GM21447 (cell line): ENCODE measurements around the gene CPNE1.
A peak's percentile ranks its signal among the peaks of the same experiment; 100 is the strongest.
"Not testable (repeated sequence)": the region's sequence is repeated elsewhere in the genome, so short reads cannot be mapped to it uniquely, and the experiment has no call there.

Experiments used
- ATAC-seq: cut with Tn5 transposase; IDR thresholded peaks from one replicate; pipeline ENCODE4 v1.9.1; 2021; ENCODE audit not compliant: unreplicated experiment

CPNE1 gene

DNA sequence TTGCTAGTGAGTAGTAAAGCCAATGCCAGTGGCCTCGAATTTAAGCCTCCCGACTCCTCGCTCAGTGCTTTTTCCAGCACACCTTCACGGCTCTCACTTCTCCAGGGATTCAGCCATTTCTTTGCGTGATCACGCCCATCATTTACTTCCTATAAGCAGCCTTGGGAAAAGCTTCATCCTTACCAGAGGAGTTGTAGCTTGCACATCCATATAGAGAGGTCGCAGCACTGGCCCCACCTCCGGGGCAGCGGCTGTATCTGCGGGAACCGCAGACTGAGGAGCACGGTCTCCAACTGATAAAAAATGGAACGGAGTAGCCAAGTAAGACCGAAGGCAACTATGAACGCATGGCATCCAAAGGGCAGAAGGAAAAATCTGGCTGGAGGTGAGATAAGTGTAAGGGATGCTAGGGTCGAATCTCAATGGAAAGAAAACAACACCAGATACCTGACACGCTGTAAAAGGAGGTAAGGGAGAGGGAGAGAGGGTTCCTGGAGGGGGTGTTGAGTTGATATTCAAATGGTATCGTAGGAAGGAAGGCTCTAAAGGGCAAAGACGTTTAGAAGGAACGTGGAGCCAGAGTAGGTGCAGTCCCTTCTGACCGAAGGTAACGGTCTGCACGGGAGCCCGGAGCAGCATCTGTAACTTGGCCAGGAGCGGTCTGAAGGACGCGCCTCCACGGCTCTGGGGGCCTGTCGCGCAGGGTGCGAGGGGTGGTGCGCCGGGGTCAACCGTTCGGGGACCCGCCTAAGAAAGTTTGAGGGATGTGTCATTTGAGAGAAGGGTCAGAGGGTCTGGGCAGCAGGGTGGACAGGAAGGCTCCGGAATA, 33.8 kb upstream of the CPNE1 start:
- ATAC-seq: peak; percentile 22

DNA sequence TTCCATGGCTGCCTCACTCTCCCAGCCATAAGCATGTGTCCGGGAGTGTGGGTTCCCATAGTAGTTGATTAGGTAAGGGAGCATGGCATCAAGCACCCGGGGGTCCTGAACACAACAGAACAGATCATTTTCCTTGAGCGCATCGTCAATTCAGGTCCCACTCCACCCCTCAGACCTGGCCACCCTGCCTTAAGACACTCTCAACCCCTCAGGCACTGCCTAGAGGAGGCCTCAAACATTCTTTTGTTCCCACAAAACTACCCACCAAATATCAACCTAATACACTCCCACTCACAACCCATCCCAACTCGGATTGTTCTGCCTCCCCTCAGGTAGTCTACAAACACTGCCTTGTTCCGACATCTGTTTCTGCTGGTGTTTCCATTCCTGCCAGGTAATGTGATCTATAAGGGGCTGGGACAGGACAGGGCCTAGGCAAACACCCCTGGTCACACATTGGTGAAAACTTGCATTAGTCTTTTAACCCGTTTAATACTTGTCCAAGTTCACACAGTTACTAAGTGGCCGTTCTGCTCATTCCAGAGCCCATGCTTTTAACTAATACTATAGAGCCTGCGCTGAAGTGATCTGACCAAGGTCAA, 33.1 kb upstream of the CPNE1 start:
- ATAC-seq: no peak

DNA sequence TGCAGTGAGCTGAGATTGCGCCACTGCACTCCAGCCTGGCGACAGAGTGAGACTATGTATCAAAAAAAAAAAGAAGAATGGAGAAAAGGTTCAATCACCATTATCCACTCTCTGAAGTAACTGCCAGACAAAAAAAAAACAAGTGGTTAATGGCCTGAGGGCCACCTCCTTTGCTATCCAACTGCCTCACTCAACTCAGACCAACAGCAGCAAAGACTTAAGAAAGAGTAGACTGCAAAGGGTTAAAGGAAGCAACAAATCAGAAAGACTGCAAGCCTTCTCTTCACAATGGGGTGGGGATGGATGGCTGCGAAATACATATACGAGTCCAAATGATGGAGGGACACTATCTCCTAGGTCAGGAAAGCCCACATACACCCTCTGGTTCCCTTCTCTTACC, 31.3 kb upstream of the CPNE1 start:
- no peak for ATAC-seq

DNA sequence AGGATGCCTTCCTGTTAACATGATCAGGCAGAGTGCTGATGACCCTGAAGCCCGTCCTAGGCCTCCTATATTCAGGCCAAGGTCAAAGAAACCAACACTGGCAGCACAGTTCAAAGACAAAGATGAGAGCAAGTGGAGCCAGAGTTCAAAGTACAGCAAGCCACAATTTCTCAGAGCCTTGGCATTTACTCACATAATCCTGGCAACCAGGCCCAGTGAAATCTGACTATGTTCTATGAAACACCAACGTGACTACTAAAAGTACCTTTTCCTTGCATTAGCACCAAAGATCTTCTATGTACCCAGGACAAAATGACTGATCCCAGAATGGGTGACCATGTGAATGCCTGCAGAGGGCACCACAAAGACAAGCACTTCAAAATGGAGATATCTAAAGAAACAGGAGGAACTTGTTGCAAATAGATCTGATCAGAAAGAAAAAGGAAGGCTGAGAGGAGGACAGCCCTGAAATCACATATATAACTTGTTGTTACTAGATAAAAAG, 30.6 kb upstream of the CPNE1 start:
- no peak for ATAC-seq

DNA sequence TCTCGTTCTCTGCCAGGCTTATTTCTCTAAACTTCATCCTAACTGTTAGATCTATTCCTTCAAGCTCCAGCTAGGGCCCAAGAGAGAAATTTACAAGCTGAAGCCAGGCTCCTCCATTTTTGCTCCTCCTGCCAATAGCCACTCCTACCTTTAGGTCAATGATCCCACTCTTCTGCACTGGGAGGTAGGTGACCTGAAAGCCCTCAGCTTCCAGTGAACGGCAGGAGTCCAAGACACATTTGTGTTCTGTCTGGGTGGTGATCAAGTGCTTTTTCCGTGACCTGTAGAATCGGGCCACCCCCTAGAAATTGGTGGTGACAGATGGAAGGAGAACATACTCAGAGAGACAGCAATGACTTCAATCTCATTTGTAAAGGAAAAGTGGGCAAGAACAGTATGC, 25.6 kb upstream of the CPNE1 start:
- no peak for ATAC-seq

DNA sequence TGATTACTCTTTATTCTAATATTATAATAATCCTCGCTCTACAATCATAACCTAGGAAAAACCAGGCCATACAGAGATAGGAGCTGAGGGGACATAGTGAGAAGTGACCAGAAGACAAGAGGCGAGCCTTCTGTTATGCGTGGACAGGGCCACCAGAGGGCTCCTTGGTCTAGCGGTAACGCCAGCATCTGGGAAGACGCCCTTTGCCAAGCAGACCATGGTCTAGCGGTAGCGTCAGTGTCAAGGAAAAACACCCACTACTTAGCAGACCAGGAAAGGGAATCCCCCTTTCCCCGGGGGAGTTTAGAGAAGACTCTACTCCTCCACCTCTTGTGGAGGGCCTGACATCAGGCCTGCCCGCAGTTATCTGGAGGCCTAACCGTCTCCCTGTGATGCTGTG, 22.2 kb upstream of the CPNE1 start:
- ATAC-seq: not testable (repeated sequence)

DNA sequence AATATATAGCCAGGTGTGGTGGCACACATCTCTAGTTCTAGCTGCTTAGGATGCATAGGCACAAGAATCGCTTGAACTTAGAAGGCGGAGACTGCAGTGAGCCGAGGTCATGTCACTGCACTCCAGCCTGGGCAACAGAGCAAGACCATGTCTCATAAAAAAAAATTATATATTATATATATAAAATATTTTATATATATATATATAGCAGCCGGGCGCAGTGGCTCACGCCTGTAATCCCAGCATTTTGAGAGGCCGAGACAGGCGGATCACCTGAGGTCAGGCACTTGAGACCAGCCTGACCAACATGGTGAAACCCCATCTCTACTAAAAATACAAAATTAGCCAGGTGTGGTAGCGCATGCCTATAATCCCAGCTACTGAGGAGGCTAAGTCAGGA, 20.7 kb upstream of the CPNE1 start:
- ATAC-seq: not testable (repeated sequence)

DNA sequence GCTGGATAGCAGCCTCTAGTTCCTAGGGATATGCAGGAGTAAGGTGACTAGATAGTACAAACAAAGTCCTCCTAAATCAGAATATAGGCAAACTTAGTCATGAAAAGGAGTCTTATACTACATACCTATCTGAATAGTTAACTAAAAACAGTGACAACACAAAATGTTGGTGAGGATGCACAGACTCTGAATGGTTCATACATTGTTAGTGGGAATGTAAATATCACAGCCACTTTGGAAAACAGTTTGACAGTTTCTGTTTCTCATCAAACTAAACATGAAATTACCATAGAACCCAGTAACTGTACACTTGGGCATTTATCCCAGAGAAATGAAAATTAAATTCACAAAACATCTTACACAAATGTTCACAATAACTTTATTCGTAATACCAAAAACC, 17.3 kb upstream of the CPNE1 start:
- no peak for ATAC-seq

DNA sequence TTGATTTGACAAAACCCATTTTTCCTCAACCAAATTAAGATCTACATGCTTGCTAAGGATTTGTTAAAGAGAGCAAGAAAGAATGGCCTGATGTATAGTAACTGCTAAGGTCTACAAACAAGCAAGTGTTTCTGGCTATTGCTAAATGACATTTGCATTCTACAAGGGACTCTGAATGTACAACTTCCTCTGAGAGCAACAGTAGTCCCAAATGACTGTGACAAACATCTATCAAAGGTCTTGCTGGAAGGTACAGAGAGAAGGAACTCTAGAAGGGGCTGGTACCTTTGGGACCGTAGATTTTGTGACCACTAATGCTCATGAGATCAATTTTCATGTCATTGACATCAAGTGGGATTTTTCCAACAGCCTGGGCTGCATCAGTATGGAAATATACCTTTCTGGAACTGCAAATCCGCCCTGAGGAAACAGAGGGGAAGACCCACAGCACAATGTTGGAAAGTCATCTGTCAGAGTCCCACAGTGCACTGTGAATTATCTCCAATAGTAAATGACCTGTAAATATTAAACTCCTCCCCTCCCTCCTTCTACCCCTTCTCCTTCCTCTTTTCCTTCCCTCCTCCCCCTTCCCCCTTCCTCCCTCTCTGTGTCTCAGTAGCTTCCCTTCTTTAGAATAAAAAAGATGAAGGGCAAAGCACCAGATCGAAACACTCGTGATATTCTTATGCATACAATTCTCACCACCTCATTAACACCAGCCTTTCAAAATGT, 15.9 kb upstream of the CPNE1 start:
- no peak for ATAC-seq

DNA sequence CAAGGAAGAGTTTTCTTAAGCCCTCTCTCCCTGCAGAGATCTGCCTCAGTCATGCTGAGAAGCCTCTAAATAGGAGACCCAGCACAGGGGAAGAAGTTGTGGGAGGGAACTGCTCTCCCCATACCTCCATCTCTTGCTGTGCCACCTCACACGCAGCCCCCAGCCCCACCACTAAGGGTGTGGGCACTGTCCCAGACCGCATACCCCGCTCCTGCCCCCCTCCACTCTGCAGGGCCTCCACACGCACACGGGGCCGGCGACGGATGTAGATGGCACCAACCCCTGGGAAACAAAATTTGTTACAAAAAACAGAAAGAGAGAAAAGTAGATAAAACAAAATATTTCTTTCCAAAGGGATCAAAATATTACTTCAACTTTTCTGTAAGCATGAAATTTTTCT, 10.2 kb upstream of the CPNE1 start:
- ATAC-seq: no peak

DNA sequence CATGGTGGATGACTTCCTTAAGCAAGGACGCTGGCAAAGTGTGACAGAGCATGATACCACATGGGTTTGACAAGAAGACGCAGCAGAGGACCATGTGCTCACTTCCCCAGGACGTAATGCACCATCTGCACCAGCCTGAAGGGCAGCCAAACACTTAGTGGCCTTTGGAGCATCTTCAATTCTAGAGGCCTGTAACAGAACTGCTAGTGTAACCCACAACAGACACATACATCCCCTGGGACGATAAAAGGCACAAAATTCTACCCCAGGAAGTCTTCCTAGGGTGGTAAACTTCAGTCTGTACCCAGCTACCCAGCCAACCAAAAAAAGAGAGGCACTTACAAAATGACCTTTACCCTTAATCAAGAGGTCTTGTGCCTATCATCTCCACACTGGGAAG, 9.2 kb upstream of the CPNE1 start:
- no peak for ATAC-seq

DNA sequence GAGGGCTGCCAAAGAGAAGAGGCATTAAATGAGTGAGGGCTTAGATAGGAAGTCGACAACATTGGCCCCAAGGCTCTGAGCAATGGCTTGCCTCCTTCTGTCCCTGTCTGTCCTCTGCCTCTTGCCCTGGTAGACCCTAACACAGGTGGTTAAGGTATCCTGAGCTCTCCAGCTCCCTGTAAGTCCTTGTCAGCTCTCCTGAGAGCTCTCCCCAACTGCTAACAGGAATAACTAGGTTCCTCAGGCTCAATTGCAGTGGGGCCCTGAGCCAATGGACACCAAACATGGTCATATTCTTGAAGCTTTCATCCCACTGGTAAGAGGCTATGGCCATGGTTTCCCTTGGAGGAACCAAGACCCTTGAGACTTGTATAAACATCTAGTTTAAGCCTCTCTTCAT, 5.0 kb upstream of the CPNE1 start:
- ATAC-seq: no peak

DNA sequence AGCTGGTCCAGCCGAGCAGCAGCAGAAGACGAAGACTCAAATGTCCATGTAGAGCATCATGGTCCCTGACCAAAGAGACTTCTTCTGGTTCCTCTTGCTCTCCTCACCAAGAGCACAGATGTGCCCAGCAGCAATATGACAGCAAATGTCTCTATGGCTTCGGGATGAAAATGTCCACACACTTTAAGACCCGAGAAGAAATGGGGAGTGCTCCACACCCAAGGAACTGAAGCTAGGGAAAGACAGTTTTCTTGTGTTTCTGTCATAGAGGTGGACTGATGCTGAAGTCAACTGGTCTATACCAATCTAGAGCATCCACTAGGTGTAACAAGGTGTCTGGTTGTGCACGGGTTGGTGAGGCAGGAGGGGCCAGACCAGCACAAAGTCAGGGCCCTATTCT, 4.5 kb upstream of the CPNE1 start:
- no peak for ATAC-seq

DNA sequence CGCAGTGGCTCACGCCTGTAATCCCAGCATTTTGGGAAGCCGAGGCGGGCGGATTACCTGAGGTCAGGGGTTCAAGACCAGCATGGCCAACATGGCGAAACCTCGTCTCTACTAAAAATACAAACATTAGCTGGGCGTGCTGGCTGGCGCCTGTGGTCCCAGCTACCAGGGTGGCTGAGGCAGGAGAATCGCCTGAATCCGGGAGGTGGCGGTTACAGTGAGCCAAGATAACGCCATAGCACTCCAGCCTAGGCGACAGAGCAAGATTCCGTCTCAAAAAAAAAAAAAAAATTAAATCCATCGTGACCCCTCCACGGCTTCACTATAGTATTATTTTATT, 1.2 kb upstream of the CPNE1 start:
- no peak for ATAC-seq

DNA sequence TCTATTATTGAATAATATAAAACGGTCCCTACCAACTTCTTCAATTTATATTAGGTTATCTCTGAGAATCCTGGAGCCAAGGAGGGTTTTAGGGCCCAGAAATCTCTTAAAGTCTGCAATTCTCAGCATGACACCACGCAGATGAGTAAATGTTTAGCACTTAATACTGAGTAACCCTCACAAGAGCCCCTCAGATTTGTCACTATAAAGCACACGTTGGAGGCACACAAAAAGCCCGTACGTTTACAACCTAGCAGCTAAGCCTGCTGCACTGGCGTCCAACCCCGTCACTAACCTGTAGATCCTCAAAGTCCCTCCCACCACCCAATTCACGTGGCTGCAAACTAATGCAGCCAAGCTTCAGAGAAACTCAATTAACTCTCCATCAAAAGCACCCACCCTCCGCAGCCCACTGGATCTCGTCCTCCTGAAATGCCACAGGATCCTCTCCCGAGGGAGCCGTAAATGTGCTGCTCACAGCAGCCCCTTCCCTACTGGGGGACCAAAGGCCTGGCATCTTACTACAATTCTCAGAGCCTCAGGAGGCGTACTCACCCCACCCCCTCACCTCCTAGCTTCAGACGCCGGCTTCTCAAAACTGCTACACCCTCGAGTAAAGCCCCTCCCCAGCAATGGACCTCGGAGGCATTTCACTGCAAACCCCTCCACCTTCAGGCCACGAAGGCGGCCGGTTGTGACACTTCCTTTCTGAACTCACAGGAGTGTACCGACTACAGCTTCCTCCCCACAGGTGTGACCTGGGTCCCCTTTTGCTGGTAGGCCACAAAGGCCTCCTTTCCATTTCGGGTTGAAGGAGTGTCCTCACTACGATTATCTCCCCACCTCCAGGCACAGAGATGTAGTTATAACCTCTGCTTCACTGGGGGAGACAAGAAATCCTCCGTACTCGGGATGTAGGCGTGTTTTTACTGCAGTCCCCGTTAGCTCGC, 909 bp downstream of the CPNE1 start:
- ATAC-seq: peak; percentile 36

DNA sequence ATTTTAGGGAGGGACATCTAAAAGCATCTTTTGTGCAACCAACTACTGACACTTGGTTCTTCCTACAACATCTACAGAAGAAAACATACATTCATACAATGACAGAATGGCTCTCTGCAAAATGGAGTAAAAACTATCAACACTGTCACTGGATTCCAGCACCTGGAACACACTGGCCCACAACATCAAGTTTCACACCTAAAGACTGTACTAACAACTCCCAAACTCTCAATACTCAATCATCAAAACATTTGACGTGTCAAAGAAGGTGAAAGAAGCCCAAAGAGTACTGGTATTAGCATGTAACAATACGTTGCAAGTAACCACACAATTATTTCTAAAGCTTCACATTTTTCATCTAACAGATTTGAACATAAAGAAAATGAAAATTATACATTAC, 2.1 kb downstream of the CPNE1 start:
- no peak for ATAC-seq

DNA sequence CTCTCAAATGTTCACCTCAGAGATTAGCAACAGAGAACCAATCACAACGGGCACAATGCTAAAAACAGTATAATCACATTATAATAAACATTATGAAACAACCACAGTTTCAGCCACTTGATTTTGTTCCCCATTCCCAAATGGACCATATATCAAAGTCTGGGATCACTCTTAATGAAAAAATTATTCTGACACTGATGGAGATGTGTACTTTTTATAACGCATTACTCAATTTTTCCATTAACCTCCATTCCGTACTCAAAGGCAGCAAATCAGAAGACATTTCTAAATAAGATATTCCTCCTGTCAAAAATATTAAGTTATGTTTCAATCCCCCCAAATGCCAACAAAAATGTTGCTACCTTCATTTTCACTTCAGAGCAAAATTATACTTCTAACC, 2.8 kb downstream of the CPNE1 start:
- ATAC-seq: no peak

DNA sequence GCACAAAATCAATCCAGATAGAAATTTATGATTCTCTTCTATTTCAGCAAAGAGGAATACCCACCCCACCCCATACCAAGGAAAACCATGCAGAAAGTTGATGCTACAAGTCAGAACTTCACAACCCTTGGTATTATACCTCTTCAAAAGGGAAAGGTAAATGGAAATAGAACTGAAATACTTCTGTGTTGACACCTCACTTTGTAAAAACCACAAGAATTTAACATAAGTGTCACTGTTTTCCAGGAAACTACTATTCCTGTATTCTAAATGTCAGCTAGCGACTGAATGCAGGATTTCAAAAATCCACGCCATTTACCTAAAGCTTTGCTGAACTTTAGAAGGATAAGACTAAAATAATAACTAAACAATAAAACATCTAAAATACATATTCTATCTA, 3.6 kb downstream of the CPNE1 start:
- no peak for ATAC-seq

DNA sequence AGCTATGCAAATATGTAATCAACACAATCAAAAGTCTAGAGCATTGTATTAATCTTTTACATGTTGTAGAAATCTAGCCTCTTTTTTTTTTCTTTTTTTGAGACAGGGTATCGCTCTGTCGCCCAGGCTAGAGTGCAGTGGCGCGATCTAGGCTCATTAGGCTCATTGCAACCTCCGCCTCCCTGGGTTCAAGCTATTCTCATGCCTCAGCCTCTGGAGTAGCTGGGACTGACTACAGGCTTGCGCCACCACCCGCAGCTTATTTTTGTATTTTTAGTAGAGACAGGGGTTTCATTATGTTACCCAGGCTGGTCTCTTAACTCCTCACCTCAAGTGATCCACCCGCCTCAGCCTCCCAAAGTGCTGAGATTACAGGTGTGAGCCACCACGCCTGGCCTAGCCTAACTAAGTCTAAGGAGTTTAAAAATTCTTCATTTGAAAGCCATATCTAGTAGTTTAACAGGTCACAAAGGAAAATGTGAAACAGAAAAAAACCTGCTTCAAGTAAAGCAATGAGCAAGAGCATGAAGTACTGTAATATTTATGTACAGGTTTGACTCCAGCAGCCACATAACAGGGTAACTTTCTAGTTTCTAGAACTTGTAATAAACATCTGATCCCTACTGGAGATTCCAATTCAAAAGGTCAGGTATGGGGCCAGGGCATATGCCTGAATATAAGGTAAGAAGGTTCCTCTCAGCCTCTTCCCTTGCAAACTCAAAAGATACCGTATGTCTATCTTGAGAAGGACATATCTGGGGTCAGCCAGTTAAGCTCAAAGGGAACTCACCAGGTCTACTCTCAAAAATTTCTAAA, 4.4 kb downstream of the CPNE1 start:
- ATAC-seq: no peak

DNA sequence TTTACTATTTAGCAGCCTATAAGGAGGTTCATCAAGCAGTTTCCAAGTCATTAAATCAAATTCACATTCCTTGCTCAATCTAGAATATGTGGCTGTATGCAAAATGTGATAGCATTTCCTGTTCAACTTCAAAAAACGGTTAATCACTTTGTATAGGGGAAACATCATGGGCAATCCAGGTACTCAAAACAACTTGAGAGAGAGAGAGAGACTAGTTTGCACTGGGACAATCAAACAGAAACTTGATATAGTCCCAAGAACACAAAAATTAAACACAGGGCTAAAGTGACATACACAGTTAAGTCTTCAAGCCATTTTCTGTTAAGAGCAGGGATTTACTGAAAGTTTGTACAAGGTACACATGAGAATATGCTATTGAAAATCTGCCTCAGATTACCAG, 7.4 kb downstream of the CPNE1 start:
- no peak for ATAC-seq
